Body of pancreas (tissue), 4 donors: ENCODE measurements around the gene HORMAD2.

ENCODE experiments used
- CTCF ChIP-seq, 7 experiments: fragments of 450-650 bp in 4 of 7; fragments of 200-600 bp in 3 of 7; sonication (generic) in 3 of 7; IDR thresholded peaks; one replicate each; pipeline ENCODE4 v1.5.1; 2016 to 2019; ENCODE audit warnings: antibody characterized with exemption in 7 of 7
- POLR2A ChIP-seq, 3 donors: fragments of 450-650 bp; IDR thresholded peaks; one replicate each; pipeline ENCODE4 v1.6.1; 2016; ENCODE audit warnings: antibody characterized with exemption in 3 of 3, mild to moderate bottlenecking in 2 of 3

- TF ChIP-seq POLR2A (IDR thresholded peaks at IDR 0.05) (no peak), CTCF (IDR thresholded peaks at IDR 0.05) (no peak)
Observed at GRCh38 chr22:30205281-30206115, 125.2 kb downstream of the HORMAD2 start.
